ENCODE data around the gene LBHD1. TPM values are rescaled to one million over a fixed set of nuclear protein-coding genes. Genes with fewer than 3 reads are reported as not detected.
"Not testable (repeated sequence)": the region's sequence is repeated elsewhere in the genome, so short reads cannot be mapped to it uniquely, and the experiment has no call there.

The LBHD1 gene
- total and polyA plus RNA-seq, 3 donors from 2014 or later: 8.2 to 11.6 (median 11.1) TPM

DNA sequence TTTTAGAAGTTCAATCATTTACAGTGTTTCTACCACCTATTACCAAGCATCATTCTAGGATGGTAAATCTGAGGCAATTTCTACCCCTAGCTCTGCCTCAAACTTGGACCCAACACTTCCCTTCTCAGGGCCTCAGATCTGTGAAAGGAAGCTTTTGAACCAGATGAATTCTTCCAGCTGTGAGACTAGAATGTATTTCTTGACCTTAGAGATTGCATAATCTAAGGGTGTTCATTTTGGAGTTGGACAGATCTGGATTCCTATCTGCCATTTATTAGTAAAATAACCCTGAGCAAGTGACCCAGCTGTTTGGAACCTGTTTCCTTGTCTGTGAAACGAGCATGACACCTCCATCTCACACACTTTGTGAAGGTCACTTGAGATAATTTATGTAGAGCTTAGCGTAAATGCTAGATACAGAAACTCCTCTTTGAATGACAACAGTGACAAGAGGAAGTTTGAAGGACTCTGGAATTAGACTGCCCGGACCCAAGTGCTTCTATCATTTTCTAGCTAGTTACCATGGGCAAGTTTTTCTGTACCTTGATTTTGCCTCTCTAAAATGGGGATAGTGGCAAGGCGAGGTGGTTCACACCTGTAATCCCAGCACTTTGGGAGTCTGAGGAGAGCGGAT is 15.2 kb downstream of the LBHD1 start:
- H3K27me3 ChIP-seq: no peaks in the 10 kb centered on the region
- no peak overlapping the region for H3K27ac ChIP-seq
- no peaks in the 10 kb centered on the region for H3K9me3 ChIP-seq
- TF ChIP-seq POLR2A (IDR thresholded peaks at IDR 0.05) (no peak), CTCF (IDR thresholded peaks at IDR 0.05) (no peak)
- DNase-seq: no peak
- H3K4me1 ChIP-seq: peaks cover 6% of the 10 kb centered on the region
- H3K36me3 ChIP-seq (ENCODE audit: low read depth, missing control alignments): no peaks in the 10 kb centered on the region
- H3K4me3 ChIP-seq: no peak overlapping the region
- intact Hi-C loops (cut with DNase I; ENCODE audit: low total_unique reads): no loop called here
- 52 to 63% methylated on average over 5 of the region's 5 CpGs for WGBS, 2 donors

DNA sequence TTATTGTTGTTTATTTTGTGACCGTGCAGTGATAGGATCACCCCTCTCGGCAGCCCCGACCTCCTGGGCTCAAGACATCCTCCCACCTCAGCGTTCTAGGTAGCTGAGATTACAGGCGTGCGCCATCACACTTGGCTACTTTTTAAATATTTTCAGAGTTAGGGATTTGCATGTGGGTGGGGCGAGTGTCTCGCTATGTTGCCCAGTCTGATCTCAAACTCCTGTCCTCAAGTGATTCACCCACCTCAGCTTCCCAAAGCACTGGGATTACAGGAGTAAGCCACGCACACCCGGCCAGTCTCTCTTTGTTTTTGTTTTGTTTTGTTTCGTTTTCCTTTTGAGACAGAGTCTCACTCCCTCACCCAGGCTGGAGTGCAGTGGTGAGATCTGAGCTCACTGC is 17.8 kb downstream of the LBHD1 start:
- H3K36me3 ChIP-seq (ENCODE audit: low read depth, missing control alignments): no peaks in the 10 kb centered on the region
- no peak for DNase-seq
- H3K4me1 ChIP-seq: peaks cover 12% of the 10 kb centered on the region
- H3K27me3 ChIP-seq: no peaks in the 10 kb centered on the region
- H3K9me3 ChIP-seq: no peaks in the 10 kb centered on the region
- H3K4me3 ChIP-seq: no peak overlapping the region
- TF ChIP-seq POLR2A (IDR thresholded peaks at IDR 0.05) (no peak), CTCF (IDR thresholded peaks at IDR 0.05) (no peak)
- H3K27ac ChIP-seq: no peak overlapping the region
- 65 to 70% methylated on average over 11 of the region's 11 CpGs for WGBS, 2 donors
- intact Hi-C loops (cut with DNase I; ENCODE audit: low total_unique reads): no loop called here

GRCh38 chr11:62652161-62653006 is 19.7 kb downstream of the LBHD1 start:
- Histone ChIP-seq H3K9me3 (no peaks in the 10 kb centered on the region), H3K4me3 (peak overlapping the region; percentile 78 to 87), H3K36me3 (ENCODE audit: low read depth, missing control alignments) (no peaks in the 10 kb centered on the region), H3K27ac (peak overlapping the region; percentile 60 to 92), H3K4me1 (peaks cover 12% of the 10 kb centered on the region), H3K27me3 (no peaks in the 10 kb centered on the region)
- TF ChIP-seq CTCF (IDR thresholded peaks at IDR 0.05): no peak
- TF ChIP-seq POLR2A (IDR thresholded peaks at IDR 0.05): no peak
- WGBS, 2 donors: 36 to 38% methylated on average over 15 to 16 of the region's 16 CpGs
- intact Hi-C loops (cut with DNase I; ENCODE audit: low total_unique reads): no loop called here
- DNase-seq: no peak

DNA sequence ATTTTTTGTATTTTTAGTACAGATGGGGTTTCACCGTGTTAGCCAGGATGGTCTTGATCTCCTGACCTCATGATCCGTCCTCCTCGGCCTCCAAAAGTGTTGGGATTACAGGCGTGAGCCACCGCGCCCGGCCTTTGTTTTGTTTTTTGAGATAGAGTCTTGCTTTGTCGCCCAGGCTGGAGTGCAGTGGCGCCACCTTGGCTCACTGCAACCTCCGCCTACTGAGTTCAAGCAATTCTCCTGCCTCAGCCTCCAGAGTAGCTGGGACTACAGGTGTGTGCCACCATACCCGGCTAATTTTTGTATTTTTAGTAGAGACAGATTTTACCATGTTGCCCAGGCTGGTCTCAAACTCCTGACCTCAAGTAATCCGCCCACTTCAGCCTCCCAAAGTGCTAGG is 21.8 kb downstream of the LBHD1 start:
- DNase-seq; H3K27ac ChIP-seq; H3K36me3 ChIP-seq (ENCODE audit: low read depth, missing control alignments); H3K4me3 ChIP-seq; intact Hi-C loops (cut with DNase I; ENCODE audit: low total_unique reads); H3K27me3 ChIP-seq; H3K9me3 ChIP-seq: not testable (repeated sequence)
- peaks cover 17% of the 10 kb centered on the region for H3K4me1 ChIP-seq
- 91 to 94% methylated on average over 12 of the region's 12 CpGs for WGBS, 2 donors

- Histone ChIP-seq H3K4me1 (peaks cover 24% of the 10 kb centered on the region), H3K27me3 (no peaks in the 10 kb centered on the region), H3K4me3 (no peak overlapping the region), H3K27ac (no peak overlapping the region), H3K36me3 (ENCODE audit: low read depth, missing control alignments) (no peaks in the 10 kb centered on the region), H3K9me3 (no peaks in the 10 kb centered on the region)
- 88 to 100% methylated on average over 1 to 11 of the region's 11 CpGs for WGBS, 2 donors
- intact Hi-C loops (cut with DNase I; ENCODE audit: low total_unique reads): no loop called here
- DNase-seq: no peak
- TF ChIP-seq CTCF (IDR thresholded peaks at IDR 0.05): no peak
- no peak for TF ChIP-seq POLR2A (IDR thresholded peaks at IDR 0.05)
Observed at GRCh38 chr11:62649486-62649885, 22.6 kb downstream of the LBHD1 start.
